Activated T-cell treated with anti-CD3 and anti-CD28 coated beads, Interleukin-2, amount 50 U/mL, for 72 hours (primary cell): Measurements from ENCODE around the gene SUDS3. TPM values are rescaled to one million over a fixed set of nuclear protein-coding genes. Genes with fewer than 3 reads are reported as not detected.
"Not testable (repeated sequence)": the region's sequence is repeated elsewhere in the genome, so short reads cannot be mapped to it uniquely, and the experiment has no call there.

Source experiments
- ATAC-seq, 2 donors: fragments of 150-1000 bp; cut with Tn5 transposase; replicated peaks in 1 of 2; 2 replicates each; pipeline ENCODE4 v1.10.0; 2021; ENCODE audit warnings: moderate library complexity in 2 of 2, mild to moderate bottlenecking in 1 of 2
- DNase-seq, 2 donors: peaks; one replicate each; pipeline ENCODE4 v3.0.0; 2021 to 2022; ENCODE audit warnings: mixed read lengths in 1 of 2
- H3K27ac Mint-ChIP-seq: one replicate; pipeline ENCODE4 v1.8.0; 2022; ENCODE audit warnings: mild to moderate bottlenecking, moderate library complexity, mixed read lengths
- H3K27me3 Mint-ChIP-seq: one replicate; pipeline ENCODE4 v1.8.0; 2022; ENCODE audit warnings: low read depth, mixed read lengths
- H3K36me3 Mint-ChIP-seq, 2 donors: one replicate each; pipeline ENCODE4 v1.8.0; 2022; ENCODE audit warnings: mixed read lengths in 2 of 2, mild to moderate bottlenecking in 1 of 2; ENCODE audit not compliant: insufficient read depth in 2 of 2
- H3K4me1 Mint-ChIP-seq: one replicate; pipeline ENCODE4 v1.8.0; 2022; ENCODE audit warnings: low read depth, mixed read lengths
- H3K4me3 Mint-ChIP-seq, 2 donors: one replicate each; pipeline ENCODE4 v1.8.0; 2022; ENCODE audit warnings: mild to moderate bottlenecking in 2 of 2, mixed read lengths in 2 of 2, moderate library complexity in 2 of 2
- H3K9me3 Mint-ChIP-seq, 2 donors: one replicate each; pipeline ENCODE4 v1.8.0; 2022; ENCODE audit warnings: mixed read lengths in 2 of 2
- total RNA-seq, 2 donors: library from RNA; stranded (reverse); gene quantifications; one replicate each; pipeline ENCODE4 v1.2.3, GENCODE V29; 2022

Gene SUDS3
- total RNA-seq, 2 donors from 2014 or later = 29.5 to 32.3 TPM

DNA sequence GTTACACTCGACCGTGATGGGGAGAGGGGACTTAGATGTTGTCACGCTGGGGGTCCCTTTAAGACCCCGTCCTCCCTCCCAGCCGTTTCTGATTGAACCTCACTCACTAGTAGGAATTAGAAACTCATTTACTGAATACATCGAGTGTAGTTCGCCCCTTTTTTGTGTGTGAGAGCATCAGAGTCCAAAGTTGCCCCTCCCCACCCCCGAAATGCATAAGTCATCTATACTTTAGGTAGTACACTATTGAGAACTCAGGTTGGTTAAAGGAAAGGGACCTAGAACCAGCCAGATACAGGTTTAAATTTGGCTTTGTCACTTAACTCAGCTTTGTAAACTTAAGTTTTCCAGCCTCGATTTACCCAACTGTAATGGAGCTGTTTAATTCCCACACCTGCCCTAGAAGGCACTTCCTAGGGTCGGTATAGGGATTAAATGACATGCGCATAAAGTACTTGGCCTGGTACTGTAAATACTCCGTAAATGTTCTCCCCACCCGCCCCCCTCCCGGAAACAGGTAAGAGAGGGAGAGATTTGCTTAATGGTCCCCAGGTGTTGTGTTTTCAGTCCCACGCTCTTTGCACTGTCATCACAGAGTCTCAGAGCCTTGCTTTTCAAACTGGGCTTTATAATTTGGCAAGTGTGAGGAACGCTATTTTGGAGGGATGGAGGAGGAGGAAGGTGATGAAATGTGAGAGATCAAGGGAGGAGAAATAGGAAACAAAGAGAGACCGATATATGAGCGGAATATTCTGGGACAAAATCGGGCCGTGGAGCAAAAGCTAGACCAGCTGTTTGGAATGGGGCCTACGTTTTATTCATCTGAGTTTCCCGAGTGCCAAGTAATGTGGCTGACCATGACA is 897 bp downstream of the SUDS3 start:
- H3K27ac Mint-ChIP-seq = peak overlapping the region; percentile 52
- H3K9me3 Mint-ChIP-seq = no peaks in the 10 kb centered on the region
- no peak for ATAC-seq

DNA sequence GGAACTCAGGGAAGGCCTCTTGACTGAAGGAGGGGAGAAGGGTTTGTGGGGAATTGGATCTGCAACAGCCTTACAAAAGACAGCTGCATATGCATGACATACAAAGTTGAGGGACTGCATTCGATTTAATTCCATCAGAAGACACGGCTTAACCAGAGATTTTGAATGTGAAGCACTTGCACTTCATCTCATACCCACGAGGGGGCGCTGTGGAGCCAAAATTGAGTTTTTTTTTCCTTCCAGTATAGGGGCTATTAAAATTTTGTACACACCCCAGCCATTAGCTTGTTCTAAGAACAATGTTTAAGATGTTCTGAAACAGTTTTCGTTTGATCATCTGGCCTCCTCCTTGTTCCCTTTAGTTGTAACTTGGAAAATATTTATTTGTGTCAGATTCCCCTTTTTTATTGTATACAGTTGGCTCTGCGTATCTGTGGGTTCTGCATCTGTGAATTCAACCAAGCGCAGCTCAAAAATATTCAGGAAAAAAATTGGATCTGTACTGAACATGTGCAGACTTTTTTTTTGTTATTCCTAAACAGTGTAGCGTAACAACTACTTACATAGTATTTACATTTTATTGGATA is 1.6 kb downstream of the SUDS3 start:
- peak overlapping the region; percentile 52 for H3K27ac Mint-ChIP-seq
- H3K4me3 Mint-ChIP-seq = peak overlapping the region; percentile 90 to 98
- H3K27me3 Mint-ChIP-seq = no peaks in the 10 kb centered on the region
- ATAC-seq = no peak
- peak; percentile 67 to 79 for DNase-seq
- H3K9me3 Mint-ChIP-seq = no peaks in the 10 kb centered on the region
- H3K4me1 Mint-ChIP-seq = peaks cover 29% of the 10 kb centered on the region
- peaks cover 0 to 3% of the 10 kb centered on the region in 2 donors for H3K36me3 Mint-ChIP-seq

More for the DNA sequence above, 897 bp downstream of the SUDS3 start:
- Mint-ChIP-seq H3K27me3 (no peaks in the 10 kb centered on the region), H3K4me1 (peaks cover 32% of the 10 kb centered on the region), H3K36me3 (peaks cover 2 to 6% of the 10 kb centered on the region in 2 donors), H3K4me3 (peak overlapping the region; percentile 90 to 98)
- DNase-seq = peak in 1 of 2 donors; percentile 3

DNA sequence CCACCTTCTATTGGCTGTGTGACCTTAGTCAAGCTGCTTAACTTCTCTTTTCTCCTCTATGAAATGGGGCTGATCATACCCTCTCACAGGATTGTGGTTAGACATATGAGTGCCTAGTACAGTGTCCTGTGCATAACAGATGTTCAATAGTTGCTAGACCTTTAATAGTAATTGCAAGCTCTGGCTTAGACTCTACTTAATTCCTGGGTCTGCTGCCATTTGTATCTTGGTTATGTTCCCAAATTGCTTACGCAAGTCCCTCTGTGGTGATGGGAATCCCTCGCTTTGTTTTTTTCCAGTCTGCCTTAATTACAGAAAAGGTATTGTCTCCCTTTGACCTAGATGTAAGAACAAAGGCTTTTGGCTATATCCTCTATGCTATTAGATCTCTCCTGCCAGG is 15.1 kb downstream of the SUDS3 start:
- H3K36me3 Mint-ChIP-seq = peaks cover 3 to 15% of the 10 kb centered on the region in 2 donors

DNA sequence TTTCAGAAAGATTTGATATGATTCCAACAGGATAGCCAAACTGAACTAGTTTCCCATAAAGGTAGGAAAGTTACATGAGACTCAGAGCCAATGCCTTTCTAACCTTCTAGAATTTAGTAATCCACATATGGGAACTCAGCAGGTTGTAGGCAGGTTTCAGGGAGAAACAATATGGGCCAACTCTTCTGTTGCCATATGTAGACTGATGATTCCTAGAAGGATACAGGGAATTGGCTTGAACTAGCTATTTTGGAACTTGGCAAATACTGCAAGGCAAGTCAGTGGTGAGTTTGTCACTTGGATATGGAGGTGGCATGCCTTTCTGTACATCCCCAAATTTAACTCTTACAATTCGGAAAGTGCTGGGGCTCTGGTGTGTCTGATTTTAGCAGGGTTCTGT is 15.5 kb downstream of the SUDS3 start:
- no peaks in the 10 kb centered on the region for H3K27me3 Mint-ChIP-seq
- H3K4me3 Mint-ChIP-seq = no peak overlapping the region
- H3K9me3 Mint-ChIP-seq = no peaks in the 10 kb centered on the region
- no peak overlapping the region for H3K27ac Mint-ChIP-seq
- DNase-seq (no peak), ATAC-seq (no peak)
- H3K4me1 Mint-ChIP-seq = no peaks in the 10 kb centered on the region
- peaks cover 3 to 15% of the 10 kb centered on the region in 2 donors for H3K36me3 Mint-ChIP-seq

More for the DNA sequence above, 15.1 kb downstream of the SUDS3 start:
- Mint-ChIP-seq H3K27ac (no peak overlapping the region), H3K9me3 (no peaks in the 10 kb centered on the region), H3K27me3 (no peaks in the 10 kb centered on the region), H3K4me3 (no peak overlapping the region), H3K4me1 (no peaks in the 10 kb centered on the region)
- ATAC-seq (no peak), DNase-seq (no peak)

DNA sequence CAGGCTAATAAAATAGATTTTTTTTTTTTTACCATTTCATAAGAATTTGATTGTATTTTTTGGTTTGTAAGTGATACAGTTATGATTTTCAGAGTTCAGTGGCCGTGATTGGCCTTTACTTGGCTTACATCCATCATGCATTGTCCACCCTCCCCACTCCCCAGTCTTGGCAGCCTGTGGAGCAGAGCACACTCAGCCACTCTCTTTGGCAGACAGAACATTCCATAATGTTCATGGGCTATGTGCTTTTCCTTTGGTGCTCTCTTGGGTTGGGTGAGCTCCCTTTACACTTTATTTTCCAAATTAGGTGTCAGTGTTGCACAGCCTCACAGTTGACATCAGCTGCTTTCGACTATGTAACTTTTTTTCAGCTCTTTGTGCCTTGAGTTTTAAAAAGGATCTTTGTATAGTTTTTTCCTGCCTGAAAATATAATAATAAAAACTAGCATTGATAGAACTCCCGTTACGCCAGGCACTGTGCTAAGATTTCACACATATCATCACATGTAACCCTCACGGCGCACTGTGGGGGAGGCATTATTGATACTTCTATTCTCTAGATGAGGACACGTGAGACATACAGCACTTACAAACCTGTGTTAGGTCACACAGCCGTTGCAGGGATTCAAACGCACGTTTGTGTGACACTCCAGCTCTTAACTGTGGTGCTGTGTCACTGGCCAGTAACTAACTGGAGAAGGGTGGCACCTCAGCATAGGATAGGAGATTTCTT is 21.5 kb downstream of the SUDS3 start:
- DNase-seq (no peak), ATAC-seq (no peak)
- H3K9me3 Mint-ChIP-seq = no peaks in the 10 kb centered on the region
- peaks cover 4 to 20% of the 10 kb centered on the region in 2 donors for H3K36me3 Mint-ChIP-seq
- H3K27me3 Mint-ChIP-seq = no peaks in the 10 kb centered on the region
- H3K4me1 Mint-ChIP-seq = no peaks in the 10 kb centered on the region
- H3K4me3 Mint-ChIP-seq = no peak overlapping the region
- no peak overlapping the region for H3K27ac Mint-ChIP-seq

DNA sequence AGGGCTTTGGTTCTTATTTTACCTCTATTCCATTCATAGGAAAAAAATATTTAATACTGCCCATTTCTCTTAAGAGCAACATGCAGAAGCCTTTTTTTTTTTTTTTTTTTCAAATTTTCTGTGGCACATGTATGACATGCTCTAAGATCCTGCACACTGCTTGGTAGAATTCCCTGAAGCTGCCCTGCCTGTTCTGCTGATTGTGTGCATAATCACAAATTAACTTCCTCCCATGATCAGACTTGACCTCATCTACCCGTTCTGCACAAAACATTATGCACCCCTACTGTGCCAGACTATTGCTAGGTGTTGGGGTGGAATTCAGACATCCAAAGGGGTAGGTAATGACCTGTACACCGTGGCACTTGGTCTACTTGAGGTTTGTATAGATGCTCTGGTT is 22.2 kb downstream of the SUDS3 start:
- DNase-seq (no peak), ATAC-seq (no peak)
- no peak overlapping the region for H3K4me3 Mint-ChIP-seq
- no peaks in the 10 kb centered on the region for H3K9me3 Mint-ChIP-seq
- H3K36me3 Mint-ChIP-seq = peaks cover 4 to 22% of the 10 kb centered on the region in 2 donors
- no peak overlapping the region for H3K27ac Mint-ChIP-seq
- no peaks in the 10 kb centered on the region for H3K4me1 Mint-ChIP-seq
- no peaks in the 10 kb centered on the region for H3K27me3 Mint-ChIP-seq

DNA sequence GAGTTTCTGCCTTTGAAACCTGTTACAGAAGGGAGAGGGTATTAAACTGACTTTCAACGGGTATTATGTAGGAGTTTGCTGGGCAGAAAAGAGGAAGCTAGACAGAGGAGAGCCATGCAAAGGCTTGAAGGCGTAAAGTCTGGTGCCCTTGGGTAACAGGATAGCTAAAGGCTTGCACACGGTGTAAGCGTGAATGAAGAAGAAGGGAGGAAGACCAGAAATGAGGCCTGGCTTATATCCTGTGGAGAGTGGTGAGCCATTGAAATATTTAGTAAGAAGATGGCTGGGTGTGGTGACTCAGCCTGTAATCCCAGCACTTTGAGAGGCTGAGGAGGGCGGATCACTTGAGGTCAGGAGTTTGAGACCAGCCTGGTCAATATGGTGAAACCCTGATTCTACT is 22.6 kb downstream of the SUDS3 start:
- Mint-ChIP-seq H3K4me1 (no peaks in the 10 kb centered on the region), H3K27me3 (no peaks in the 10 kb centered on the region), H3K9me3 (no peaks in the 10 kb centered on the region), H3K36me3 (peaks cover 4 to 22% of the 10 kb centered on the region in 2 donors), H3K27ac (no peak overlapping the region), H3K4me3 (no peak overlapping the region)
- DNase-seq (no peak), ATAC-seq (no peak)

DNA sequence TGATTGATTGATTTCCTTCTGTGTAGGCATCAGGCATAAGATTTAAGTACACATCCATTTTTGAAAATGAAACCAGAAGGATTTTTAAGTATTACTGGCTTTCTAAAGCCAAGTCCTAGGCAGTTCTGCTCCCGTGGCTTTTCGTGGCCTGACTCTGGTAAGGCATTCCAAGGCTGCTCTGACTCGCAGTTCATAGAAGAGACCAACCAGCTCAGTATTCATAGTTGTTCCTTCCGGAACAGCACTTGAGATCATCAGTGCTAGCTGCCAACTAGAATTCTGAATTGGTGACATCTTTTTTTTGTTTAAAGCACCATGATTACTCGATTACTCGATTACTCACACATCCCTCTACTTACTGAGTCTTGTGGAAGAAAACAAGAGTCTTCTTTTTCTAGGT is 25.9 kb downstream of the SUDS3 start:
- H3K36me3 Mint-ChIP-seq = peaks cover 4 to 20% of the 10 kb centered on the region in 2 donors
- no peak for DNase-seq

DNA sequence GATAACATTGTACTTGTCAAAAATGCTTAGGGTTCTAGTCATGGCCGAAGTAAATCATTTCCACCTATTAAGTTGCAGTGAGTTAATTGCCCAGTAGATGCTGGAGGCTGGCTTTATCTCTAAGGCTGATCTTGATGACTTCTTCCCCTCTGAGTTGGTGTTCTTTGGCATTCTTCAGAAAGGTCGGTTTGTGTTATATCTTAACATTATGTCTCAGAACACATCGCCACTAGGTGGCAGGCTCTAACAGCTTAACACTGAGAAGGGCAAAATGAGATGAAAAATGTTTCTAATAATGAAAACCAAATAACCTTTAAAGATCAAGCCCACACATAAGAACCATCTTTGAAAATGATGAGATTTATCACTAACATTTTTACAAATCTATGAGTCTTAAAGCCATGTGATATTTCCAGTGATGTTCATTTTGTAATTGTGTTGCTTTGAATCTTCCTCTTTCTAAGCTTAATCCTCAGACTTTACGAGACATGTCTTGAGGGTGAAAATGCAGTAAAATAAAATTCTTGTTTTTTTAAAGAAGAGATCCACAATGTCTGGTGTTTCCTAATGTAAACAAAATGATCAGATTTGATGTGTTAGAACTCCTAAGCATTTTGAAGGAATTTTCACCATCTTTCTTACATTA is 28.6 kb downstream of the SUDS3 start:
- H3K9me3 Mint-ChIP-seq = no peaks in the 10 kb centered on the region
- no peaks in the 10 kb centered on the region for H3K27me3 Mint-ChIP-seq
- peaks cover 0 to 11% of the 10 kb centered on the region in 2 donors for H3K36me3 Mint-ChIP-seq
- no peak overlapping the region for H3K27ac Mint-ChIP-seq
- ATAC-seq (peak; percentile 30 to 36), DNase-seq (peak; percentile 52 to 55)
- no peaks in the 10 kb centered on the region for H3K4me1 Mint-ChIP-seq
- H3K4me3 Mint-ChIP-seq = no peak overlapping the region

More for the DNA sequence above, 25.9 kb downstream of the SUDS3 start:
- Mint-ChIP-seq H3K9me3 (no peaks in the 10 kb centered on the region), H3K27ac (no peak overlapping the region), H3K27me3 (no peaks in the 10 kb centered on the region), H3K4me3 (no peak overlapping the region), H3K4me1 (no peaks in the 10 kb centered on the region)
- no peak for ATAC-seq

DNA sequence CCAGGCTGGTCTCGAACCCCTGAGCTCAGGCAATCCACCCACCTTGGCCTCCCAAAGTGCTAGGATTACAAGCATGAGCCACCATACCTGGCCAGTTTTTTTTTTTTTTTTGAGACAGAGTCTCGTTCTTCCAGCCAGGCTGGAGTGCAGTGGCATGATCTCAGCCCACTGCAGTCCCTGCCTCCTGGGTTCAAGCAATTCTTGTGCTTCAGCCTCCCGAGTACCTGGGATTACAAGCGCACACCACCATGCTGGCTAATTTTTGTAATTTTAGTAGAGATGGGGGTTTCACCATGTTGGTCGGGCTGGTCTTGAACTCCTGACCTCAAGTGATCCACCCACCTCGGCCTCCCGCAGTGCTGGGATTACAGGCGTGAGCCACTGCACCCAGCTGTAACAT is 31.9 kb downstream of the SUDS3 start:
- H3K27ac Mint-ChIP-seq, H3K4me3 Mint-ChIP-seq, H3K4me1 Mint-ChIP-seq, ATAC-seq, H3K27me3 Mint-ChIP-seq, H3K9me3 Mint-ChIP-seq, DNase-seq: not testable (repeated sequence)
- peaks cover 11 to 20% of the 10 kb centered on the region in 2 donors for H3K36me3 Mint-ChIP-seq

DNA sequence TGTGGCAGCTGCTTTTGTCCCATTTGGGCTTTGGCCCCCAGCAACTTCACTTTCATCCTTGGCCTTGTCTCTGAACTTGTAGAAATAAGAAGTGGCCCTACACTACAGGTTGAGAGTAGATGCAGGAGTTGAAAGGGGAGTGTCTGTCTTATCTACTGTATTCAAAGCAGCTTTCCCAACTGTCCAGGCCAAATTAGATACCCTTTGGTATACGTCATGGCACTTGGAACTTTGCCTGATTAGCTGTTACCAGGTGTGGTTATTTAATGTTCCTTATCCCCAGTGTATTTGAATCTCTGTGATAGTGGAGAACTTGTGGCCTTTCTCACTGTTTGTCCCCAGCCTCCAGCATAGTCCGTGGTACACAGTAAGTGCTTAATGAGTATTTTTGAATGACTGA is 33.5 kb downstream of the SUDS3 start:
- Mint-ChIP-seq H3K4me1 (no peaks in the 10 kb centered on the region), H3K27me3 (no peaks in the 10 kb centered on the region), H3K9me3 (no peaks in the 10 kb centered on the region), H3K4me3 (no peak overlapping the region), H3K27ac (no peak overlapping the region), H3K36me3 (peaks cover 12 to 22% of the 10 kb centered on the region in 2 donors)
- ATAC-seq (no peak), DNase-seq (no peak)

DNA sequence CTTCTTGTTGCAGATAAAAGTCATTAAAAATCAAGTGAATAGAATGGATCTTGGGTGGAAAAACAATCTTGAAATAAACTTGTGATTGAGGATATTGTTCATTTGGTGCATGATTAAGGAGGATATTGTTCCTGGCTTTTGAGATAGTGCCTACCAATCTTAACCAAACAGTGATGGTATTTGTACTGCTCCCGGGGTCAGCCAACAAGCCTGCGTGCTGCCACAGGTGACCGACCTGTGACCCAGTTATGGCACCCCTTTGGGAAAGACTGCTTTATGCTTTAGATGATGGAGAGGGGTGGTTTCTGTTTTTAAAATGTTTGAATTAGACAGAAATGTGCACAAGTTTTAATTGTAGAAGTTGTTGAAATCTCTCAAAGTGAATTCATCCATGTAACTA is 41.6 kb downstream of the SUDS3 start:
- DNase-seq (no peak), ATAC-seq (no peak)
- H3K4me1 Mint-ChIP-seq = no peaks in the 10 kb centered on the region
- no peaks in the 10 kb centered on the region for H3K9me3 Mint-ChIP-seq
- H3K36me3 Mint-ChIP-seq = peaks cover 6 to 11% of the 10 kb centered on the region in 2 donors
- no peak overlapping the region for H3K27ac Mint-ChIP-seq
- no peaks in the 10 kb centered on the region for H3K27me3 Mint-ChIP-seq
- no peak overlapping the region for H3K4me3 Mint-ChIP-seq
